AG10803 (cell line): ENCODE measurements around the gene SIM1.

Experiments used
- DNase-seq: peaks from one replicate; pipeline ENCODE4 v3.0.0; 2010; ENCODE audit warnings: low read depth
- H3K4me3 ChIP-seq: 2 replicates; pipeline ENCODE4 v1.5.1; 2011; ENCODE audit warnings: mild to moderate bottlenecking, low read length, control low read depth
- CTCF ChIP-seq: conservative IDR thresholded peaks from 2 replicates; pipeline ENCODE4 v1.5.1; 2011; ENCODE audit warnings: mild to moderate bottlenecking, low read length, control low read depth, inconsistent platforms

The SIM1 gene

GRCh38 chr6:100485268-100485667 lies 20.5 kb upstream of the SIM1 start:
- TF ChIP-seq CTCF, result no peak
- no peak for DNase-seq
- H3K4me3 ChIP-seq, result no peak overlapping the region

GRCh38 chr6:100484474-100484873 lies 19.8 kb upstream of the SIM1 start:
- no peak for DNase-seq
- H3K4me3 ChIP-seq, result no peak overlapping the region
- no peak for TF ChIP-seq CTCF

GRCh38 chr6:100482698-100483097 lies 18.0 kb upstream of the SIM1 start:
- DNase-seq, result no peak
- TF ChIP-seq CTCF, result no peak
- H3K4me3 ChIP-seq, result no peak overlapping the region

GRCh38 chr6:100479179-100480035 lies 14.7 kb upstream of the SIM1 start:
- peak; percentile 59 for DNase-seq
- H3K4me3 ChIP-seq, result no peak overlapping the region
- peak; percentile 87 for TF ChIP-seq CTCF

- no peak for TF ChIP-seq CTCF
- no peak for DNase-seq
- no peak overlapping the region for H3K4me3 ChIP-seq
Measured at GRCh38 chr6:100475554-100476320, 11.0 kb upstream of the SIM1 start.

- TF ChIP-seq CTCF, result no peak
- DNase-seq, result no peak
- no peak overlapping the region for H3K4me3 ChIP-seq
Measured at GRCh38 chr6:100473182-100473581, 8.5 kb upstream of the SIM1 start.
